ENCODE results near the gene CCL18.

GRCh38 chr17:36088670-36089338 is 24.7 kb downstream of the CCL18 start:
- TF ChIP-seq POLR2AphosphoS5 (IDR thresholded peaks at IDR 0.05; ENCODE audit: borderline replicate concordance, low read depth, low read length): no peak
- no peak for TF ChIP-seq EZH2 (IDR thresholded peaks at IDR 0.05)
- TF ChIP-seq FOXP2 (optimal IDR thresholded peaks at IDR 0.05; ENCODE audit: control extremely low read depth, extremely low read length, insufficient read depth): no peak
